ENCODE measurements around the gene IARS1.

- no peak for TF ChIP-seq CTCF (conservative IDR thresholded peaks at IDR 0.05 in 1 of 2, IDR thresholded peaks at IDR 0.05 in 1 of 2; ENCODE audit: extremely low read depth in 1 of 2, insufficient read depth in 1 of 2, low read depth in 1 of 2, low read length in 2 of 2)
- no peak for TF ChIP-seq EZH2 (IDR thresholded peaks at IDR 0.05; ENCODE audit: borderline replicate concordance, low read length)
These were observed 33.9 kb upstream of the IARS1 start for GRCh38 chr9:92327283-92327850.

All from mammary epithelial cell (primary cell).